ENCODE measurements around the gene SLC10A7. TPM values are rescaled to one million over a fixed set of nuclear protein-coding genes. Genes with fewer than 3 reads are reported as not detected.

SLC10A7 gene
- total RNA-seq, 1 donor from 2014 or later = 10.7 TPM

DNA sequence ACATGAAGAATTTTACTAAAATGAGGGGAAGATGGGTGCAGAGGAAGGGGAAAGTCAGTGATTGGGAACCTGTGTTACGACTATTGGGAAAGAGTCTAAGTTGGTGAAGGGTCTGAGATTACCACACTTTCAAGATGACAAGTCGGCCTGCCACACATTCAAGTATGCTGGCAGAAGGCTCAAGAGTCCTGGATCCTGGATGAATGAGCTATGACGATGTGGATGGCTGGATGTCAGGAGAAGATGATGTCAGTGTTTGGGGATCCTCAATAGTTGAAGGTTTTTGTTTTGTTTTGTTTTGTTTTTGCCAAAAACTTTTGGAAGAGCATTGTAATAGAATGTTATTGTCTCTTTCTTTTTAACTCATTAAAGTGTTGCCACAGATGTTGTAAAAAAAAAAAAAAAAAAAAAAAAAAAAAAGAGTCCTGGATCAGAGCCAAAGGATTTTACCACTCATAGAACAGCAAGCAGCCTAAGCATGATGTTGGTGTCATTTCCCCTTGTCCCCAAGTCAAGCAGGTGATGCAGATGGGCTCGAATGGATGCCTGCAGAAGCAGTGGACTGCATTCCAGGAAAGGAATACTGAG lies 186.8 kb downstream of the SLC10A7 start:
- no peak for DNase-seq (ENCODE audit: low read depth, low spot score)
- TF ChIP-seq, protein P1, sequence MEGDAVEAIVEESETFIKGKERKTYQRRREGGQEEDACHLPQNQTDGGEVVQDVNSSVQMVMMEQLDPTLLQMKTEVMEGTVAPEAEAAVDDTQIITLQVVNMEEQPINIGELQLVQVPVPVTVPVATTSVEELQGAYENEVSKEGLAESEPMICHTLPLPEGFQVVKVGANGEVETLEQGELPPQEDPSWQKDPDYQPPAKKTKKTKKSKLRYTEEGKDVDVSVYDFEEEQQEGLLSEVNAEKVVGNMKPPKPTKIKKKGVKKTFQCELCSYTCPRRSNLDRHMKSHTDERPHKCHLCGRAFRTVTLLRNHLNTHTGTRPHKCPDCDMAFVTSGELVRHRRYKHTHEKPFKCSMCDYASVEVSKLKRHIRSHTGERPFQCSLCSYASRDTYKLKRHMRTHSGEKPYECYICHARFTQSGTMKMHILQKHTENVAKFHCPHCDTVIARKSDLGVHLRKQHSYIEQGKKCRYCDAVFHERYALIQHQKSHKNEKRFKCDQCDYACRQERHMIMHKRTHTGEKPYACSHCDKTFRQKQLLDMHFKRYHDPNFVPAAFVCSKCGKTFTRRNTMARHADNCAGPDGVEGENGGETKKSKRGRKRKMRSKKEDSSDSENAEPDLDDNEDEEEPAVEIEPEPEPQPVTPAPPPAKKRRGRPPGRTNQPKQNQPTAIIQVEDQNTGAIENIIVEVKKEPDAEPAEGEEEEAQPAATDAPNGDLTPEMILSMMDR (conservative IDR thresholded peaks at IDR 0.05) = no peak
- no peaks in the 10 kb centered on the region for H3K9me3 Mint-ChIP-seq
- no peak overlapping the region for H3K4me3 Mint-ChIP-seq
- H3K36me3 Mint-ChIP-seq (ENCODE audit: low read depth) = no peaks in the 10 kb centered on the region
- H3K4me1 Mint-ChIP-seq = no peaks in the 10 kb centered on the region
- no peaks in the 10 kb centered on the region for H3K27me3 Mint-ChIP-seq (ENCODE audit: low read depth)
- H3K27ac Mint-ChIP-seq (ENCODE audit: unreplicated experiment) = no peak overlapping the region

DNA sequence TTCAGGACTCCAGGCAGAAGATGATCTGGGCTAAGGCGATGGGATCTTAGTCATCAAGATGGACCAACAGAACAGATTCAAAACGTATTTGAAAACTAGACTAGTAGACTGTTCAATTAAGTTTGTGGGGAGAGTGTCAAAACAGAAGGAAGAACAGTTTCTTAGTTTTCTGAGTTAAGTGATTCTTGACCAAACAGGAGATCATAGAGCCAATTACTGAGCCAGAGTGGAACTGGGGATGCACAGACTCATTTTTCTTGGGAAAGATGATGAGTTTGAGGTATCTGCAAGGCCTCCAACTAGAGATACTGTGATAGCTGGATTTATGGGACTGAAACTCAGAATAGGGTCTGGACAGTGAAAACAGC lies 187.9 kb downstream of the SLC10A7 start:
- Mint-ChIP-seq H3K9me3 (no peaks in the 10 kb centered on the region), H3K4me1 (no peaks in the 10 kb centered on the region), H3K4me3 (no peak overlapping the region), H3K27ac (ENCODE audit: unreplicated experiment) (no peak overlapping the region), H3K27me3 (ENCODE audit: low read depth) (no peaks in the 10 kb centered on the region), H3K36me3 (ENCODE audit: low read depth) (no peaks in the 10 kb centered on the region)
- TF ChIP-seq, protein P1 (conservative IDR thresholded peaks at IDR 0.05) = no peak
- DNase-seq (ENCODE audit: low read depth, low spot score) = no peak

DNA sequence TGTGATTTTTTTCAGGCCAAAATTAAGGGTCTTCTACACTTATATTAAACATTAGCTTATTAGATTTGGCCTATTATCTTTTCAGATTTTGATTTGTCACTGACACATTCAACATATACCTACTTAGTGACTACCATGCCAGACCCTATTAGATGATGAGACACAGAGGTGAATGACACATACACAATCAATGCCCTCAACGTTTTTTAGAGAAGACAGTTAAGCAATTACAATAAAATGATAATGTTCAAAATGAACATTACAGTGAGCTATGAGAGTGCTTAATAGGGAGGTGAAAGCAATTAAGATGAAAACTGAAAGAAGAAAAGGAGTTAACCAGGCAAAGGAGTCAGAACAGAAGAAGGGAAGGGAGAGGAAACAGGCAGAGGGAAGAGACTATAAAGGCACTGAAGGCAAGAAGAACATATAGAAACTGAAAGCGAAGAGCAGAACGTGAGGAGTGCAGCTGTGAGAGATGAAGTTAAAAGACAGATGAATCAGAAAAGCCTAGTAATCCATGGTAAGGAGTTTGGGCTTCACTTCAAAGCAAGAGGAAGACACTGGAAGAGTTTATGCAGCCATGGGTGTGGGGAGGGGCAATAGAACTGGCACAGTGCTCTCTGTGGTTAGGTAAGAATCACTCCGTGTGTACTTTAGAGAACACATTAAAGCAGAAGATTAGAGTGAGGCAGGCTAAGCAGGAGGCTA lies 188.4 kb downstream of the SLC10A7 start:
- H3K27ac Mint-ChIP-seq (ENCODE audit: unreplicated experiment) = no peak overlapping the region
- no peak for DNase-seq (ENCODE audit: low read depth, low spot score)
- H3K4me3 Mint-ChIP-seq = no peak overlapping the region
- no peaks in the 10 kb centered on the region for H3K36me3 Mint-ChIP-seq (ENCODE audit: low read depth)
- no peaks in the 10 kb centered on the region for H3K9me3 Mint-ChIP-seq
- TF ChIP-seq, protein P1 (conservative IDR thresholded peaks at IDR 0.05) = no peak
- no peaks in the 10 kb centered on the region for H3K27me3 Mint-ChIP-seq (ENCODE audit: low read depth)
- H3K4me1 Mint-ChIP-seq = no peaks in the 10 kb centered on the region

DNA sequence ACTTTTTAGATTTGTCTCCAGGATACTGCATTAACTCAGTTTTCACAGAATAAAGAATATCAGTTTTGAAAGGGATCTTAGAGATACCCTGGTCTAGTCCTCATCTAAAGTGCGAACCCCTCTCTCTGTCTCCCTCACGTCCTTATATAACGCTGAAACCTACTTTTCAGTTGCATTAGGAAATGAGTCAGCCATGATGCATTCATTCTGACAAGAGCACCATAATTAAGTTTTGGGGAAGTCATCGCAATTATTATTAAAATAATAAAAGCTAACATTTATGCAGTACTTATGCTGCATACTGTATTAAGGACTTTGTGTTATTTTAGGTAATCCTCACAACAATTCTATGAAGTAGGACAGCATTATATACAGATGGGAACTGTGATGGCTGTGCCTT lies 191.3 kb downstream of the SLC10A7 start:
- no peaks in the 10 kb centered on the region for H3K4me1 Mint-ChIP-seq
- no peak overlapping the region for H3K4me3 Mint-ChIP-seq
- H3K27ac Mint-ChIP-seq (ENCODE audit: unreplicated experiment) = no peak overlapping the region
- H3K27me3 Mint-ChIP-seq (ENCODE audit: low read depth) = no peaks in the 10 kb centered on the region
- TF ChIP-seq, protein P1 (conservative IDR thresholded peaks at IDR 0.05) = no peak
- peaks cover under 1% of the 10 kb centered on the region for H3K36me3 Mint-ChIP-seq (ENCODE audit: low read depth)
- no peak for DNase-seq (ENCODE audit: low read depth, low spot score)
- no peaks in the 10 kb centered on the region for H3K9me3 Mint-ChIP-seq

DNA sequence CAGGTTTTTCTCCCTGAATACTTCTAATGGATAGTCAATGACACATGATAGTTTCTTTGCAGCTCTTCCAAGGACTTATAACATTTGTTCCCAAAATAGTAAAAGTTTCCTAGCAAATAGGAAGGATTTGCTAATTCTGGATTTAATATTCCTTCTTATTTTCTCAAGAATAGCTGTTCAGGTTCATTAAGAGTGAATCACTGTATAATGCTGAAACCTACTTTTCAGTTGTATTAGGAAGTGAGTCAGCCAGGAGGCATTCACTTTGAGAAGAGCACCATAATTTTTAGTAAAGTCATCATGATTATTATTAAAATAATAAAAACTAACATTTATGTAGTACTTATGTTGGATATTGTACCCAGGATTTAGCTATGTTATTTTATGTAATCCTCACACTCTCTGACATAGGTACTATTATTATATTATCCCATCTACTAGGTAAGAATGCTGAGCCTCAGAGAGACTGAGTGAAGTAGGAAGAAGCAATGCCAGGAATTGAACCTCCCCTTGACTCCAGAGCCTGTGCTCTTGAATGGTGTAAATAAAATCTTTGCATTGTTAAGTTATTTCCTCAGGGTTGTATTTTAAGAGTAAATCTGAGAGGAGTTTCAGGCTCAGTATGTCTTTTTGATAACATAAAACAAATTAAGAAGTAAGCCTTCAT lies 192.6 kb downstream of the SLC10A7 start:
- Mint-ChIP-seq H3K27ac (ENCODE audit: unreplicated experiment) (no peak overlapping the region), H3K4me1 (no peaks in the 10 kb centered on the region), H3K4me3 (no peak overlapping the region), H3K9me3 (no peaks in the 10 kb centered on the region), H3K27me3 (ENCODE audit: low read depth) (no peaks in the 10 kb centered on the region), H3K36me3 (ENCODE audit: low read depth) (peaks cover 4% of the 10 kb centered on the region)
- TF ChIP-seq, protein P1 (conservative IDR thresholded peaks at IDR 0.05) = no peak
- no peak for DNase-seq (ENCODE audit: low read depth, low spot score)

All from neural crest cell (in vitro differentiated cells).